ENCODE data around the gene KRTAP23-1. TPM values are rescaled to one million over a fixed set of nuclear protein-coding genes. Genes with fewer than 3 reads are reported as not detected.

KRTAP23-1 gene
- total and polyA plus RNA-seq, 7 donors = not detected

DNA sequence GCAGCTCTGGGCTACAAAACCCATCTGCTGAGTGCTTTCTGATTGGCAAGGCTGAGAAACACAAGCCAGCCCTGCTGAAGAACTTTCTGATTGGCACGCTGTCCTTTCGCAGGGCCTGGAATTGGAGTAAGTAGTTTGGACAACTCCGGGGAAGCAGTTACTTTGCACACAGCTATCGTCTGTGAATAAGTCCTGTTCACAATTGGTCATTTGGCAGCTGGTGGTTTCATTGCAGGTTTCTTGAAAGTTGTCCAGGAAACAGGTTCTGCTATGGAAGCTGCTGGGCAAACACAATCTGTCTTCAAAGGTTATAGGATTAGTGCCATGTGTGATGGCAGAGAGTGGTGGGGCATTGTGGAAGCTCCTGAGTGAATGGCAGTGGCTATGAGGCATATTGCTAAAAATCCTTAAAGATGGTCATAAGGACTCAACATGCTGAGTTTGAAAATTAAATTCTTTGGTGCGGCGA, 11.1 kb downstream of the KRTAP23-1 start, which contains the start of gene KRTAP27-1:
Gene KRTAP27-1 (minus strand): TSS at position 419 of the 469 bp plus-strand sequence. CDS start 26 bp downstream, at position 393.
- intact Hi-C loops (cut with DNase I) = no loop called here
- 87 to 93% methylated on average over 6 of the region's 6 CpGs for WGBS, 2 donors
- Histone ChIP-seq H3K4me3 (no peak within 1 kb of the TSS), H3K36me3 (no peaks in the 10 kb centered on the region), H3K27me3 (no peaks in the 10 kb centered on the region), H3K9me3 (no peaks in the 10 kb centered on the region), H3K4me1 (no peaks in the 10 kb centered on the region), H3K27ac (no peak within 1 kb of the TSS)
- TF ChIP-seq, protein P1, sequence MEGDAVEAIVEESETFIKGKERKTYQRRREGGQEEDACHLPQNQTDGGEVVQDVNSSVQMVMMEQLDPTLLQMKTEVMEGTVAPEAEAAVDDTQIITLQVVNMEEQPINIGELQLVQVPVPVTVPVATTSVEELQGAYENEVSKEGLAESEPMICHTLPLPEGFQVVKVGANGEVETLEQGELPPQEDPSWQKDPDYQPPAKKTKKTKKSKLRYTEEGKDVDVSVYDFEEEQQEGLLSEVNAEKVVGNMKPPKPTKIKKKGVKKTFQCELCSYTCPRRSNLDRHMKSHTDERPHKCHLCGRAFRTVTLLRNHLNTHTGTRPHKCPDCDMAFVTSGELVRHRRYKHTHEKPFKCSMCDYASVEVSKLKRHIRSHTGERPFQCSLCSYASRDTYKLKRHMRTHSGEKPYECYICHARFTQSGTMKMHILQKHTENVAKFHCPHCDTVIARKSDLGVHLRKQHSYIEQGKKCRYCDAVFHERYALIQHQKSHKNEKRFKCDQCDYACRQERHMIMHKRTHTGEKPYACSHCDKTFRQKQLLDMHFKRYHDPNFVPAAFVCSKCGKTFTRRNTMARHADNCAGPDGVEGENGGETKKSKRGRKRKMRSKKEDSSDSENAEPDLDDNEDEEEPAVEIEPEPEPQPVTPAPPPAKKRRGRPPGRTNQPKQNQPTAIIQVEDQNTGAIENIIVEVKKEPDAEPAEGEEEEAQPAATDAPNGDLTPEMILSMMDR (IDR thresholded peaks at IDR 0.05) = no peak
- TF ChIP-seq POLR2AphosphoS5 (IDR thresholded peaks at IDR 0.05) (no peak), EP300 (IDR thresholded peaks at IDR 0.05) (no peak), POLR2A (IDR thresholded peaks at IDR 0.05) (no peak)
- no peak for DNase-seq

DNA sequence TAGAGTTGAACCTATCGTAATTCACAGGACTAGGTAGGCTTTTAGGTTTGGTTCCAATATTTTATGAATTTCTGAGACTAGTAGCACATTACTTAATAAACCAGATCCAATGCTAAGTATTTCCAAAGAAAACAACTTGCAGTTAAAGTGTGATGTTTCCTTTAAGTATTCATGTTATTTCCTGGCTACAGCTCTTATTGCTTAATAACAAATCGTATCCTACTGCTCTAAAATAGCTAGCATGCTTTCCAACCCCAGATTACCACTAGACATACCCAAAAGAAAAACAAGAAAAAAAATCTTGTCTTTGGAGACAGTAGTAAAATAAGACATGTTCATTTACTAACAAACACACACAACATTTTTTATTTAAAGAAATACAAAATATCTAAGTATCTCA, 11.8 kb downstream of the KRTAP23-1 start:
- no peak overlapping the region for H3K27ac ChIP-seq
- intact Hi-C loops (cut with DNase I) = no loop called here
- no peaks in the 10 kb centered on the region for H3K9me3 ChIP-seq
- H3K36me3 ChIP-seq = no peaks in the 10 kb centered on the region
- no peak for TF ChIP-seq POLR2AphosphoS5 (IDR thresholded peaks at IDR 0.05)
- TF ChIP-seq EP300 (IDR thresholded peaks at IDR 0.05) = no peak
- TF ChIP-seq POLR2A (IDR thresholded peaks at IDR 0.05) = no peak
- TF ChIP-seq, protein P1 (IDR thresholded peaks at IDR 0.05) = no peak
- no peaks in the 10 kb centered on the region for H3K27me3 ChIP-seq
- no peak for DNase-seq
- H3K4me1 ChIP-seq = no peaks in the 10 kb centered on the region
- H3K4me3 ChIP-seq = no peak overlapping the region
- 68 to 69% methylated on average over 2 of the region's 2 CpGs for WGBS, 2 donors

- Histone ChIP-seq H3K27ac (no peak overlapping the region), H3K9me3 (no peaks in the 10 kb centered on the region), H3K4me1 (no peaks in the 10 kb centered on the region), H3K4me3 (no peak overlapping the region), H3K36me3 (no peaks in the 10 kb centered on the region), H3K27me3 (no peaks in the 10 kb centered on the region)
- 78 to 80% methylated on average over 3 of the region's 3 CpGs for WGBS, 2 donors
- intact Hi-C loops (cut with DNase I) = no loop called here
- DNase-seq = no peak
- no peak for TF ChIP-seq POLR2AphosphoS5 (IDR thresholded peaks at IDR 0.05)
- TF ChIP-seq, protein P1 (IDR thresholded peaks at IDR 0.05) = no peak
- TF ChIP-seq EP300 (IDR thresholded peaks at IDR 0.05) = no peak
- TF ChIP-seq POLR2A (IDR thresholded peaks at IDR 0.05) = no peak
These were observed 14.7 kb downstream of the KRTAP23-1 start for GRCh38 chr21:30333736-30334135.

GRCh38 chr21:30332681-30333080, 15.7 kb downstream of the KRTAP23-1 start:
- no peak for DNase-seq
- Histone ChIP-seq H3K27ac (no peak overlapping the region), H3K4me3 (no peak overlapping the region), H3K9me3 (no peaks in the 10 kb centered on the region), H3K4me1 (no peaks in the 10 kb centered on the region), H3K36me3 (no peaks in the 10 kb centered on the region), H3K27me3 (no peaks in the 10 kb centered on the region)
- intact Hi-C loops (cut with DNase I) = no loop called here
- TF ChIP-seq, protein P1 (IDR thresholded peaks at IDR 0.05) = no peak
- TF ChIP-seq POLR2AphosphoS5 (IDR thresholded peaks at IDR 0.05) (no peak), EP300 (IDR thresholded peaks at IDR 0.05) (no peak), POLR2A (IDR thresholded peaks at IDR 0.05) (no peak)
- WGBS, 2 donors = 92 to 93% methylated on average over 2 of the region's 2 CpGs

Data from sigmoid colon (tissue), 7 donors.